AG08395 (cell line): ENCODE results near the gene TXNRD3.
A peak's percentile ranks its signal among the peaks of the same experiment; 100 is the strongest.
"Not testable (repeated sequence)": the region's sequence is repeated elsewhere in the genome, so short reads cannot be mapped to it uniquely, and the experiment has no call there.

Experiments used
- DNase-seq: peaks from one replicate; pipeline ENCODE4 v3.0.0; 2012; ENCODE audit warnings: mixed read lengths, low spot score

The TXNRD3 gene

DNA sequence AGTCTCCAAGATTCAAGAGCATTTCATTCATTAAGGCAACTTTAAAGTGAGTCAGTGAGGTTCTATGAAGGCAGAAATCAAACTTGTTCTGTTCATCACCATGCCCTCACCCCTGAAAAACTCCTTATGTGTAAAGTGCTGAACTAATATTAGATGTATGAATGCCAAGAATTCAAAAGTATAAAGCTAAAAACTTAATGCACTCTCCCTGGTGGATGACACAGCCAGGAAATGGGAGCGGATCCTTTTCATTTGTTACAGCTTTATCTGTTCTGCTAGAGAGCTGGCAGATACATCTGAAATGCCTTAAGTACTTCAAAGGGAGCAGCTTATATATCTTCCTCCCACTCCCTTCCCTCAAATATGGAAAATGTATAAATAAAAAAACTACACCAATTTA lies 8.2 kb downstream of the TXNRD3 start:
- no peak for DNase-seq

DNA sequence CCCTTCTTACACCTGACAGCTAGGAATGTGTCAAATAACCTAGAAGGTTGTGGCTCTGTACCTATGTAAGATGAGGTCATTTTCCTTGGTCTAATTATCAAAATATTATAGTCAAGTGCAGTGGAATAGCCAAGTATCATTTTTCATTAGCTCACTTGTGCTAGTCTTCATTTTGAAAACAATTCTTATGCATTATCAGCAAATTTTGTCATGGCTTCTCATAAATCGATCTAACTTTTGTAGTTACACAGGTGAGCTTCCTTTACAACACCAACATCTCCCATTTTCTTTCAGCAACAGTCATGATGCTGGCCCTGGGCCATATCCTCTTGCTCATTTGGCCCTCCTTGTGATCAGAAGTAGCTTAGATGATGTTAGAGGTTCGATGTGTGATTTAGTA lies 10.3 kb downstream of the TXNRD3 start:
- no peak for DNase-seq

DNA sequence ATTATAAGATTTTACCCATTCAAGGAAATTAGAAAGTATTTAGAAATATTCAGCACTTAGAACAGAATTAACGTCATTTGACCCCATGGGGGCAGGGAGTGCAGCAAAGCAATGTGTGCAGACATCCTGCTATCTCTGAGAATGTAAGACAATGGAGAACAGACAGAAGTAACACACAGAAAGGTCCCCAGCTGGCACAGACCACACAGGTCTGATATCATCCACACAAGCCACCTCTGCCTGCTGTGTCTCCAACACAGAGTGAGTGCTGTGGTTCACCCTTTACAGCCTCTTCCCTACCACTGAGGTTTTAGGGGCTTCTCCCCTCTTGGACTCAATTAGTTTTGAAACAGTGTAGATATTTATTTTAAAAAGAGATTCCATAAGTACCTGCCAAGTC lies 16.1 kb downstream of the TXNRD3 start:
- DNase-seq = no peak

DNA sequence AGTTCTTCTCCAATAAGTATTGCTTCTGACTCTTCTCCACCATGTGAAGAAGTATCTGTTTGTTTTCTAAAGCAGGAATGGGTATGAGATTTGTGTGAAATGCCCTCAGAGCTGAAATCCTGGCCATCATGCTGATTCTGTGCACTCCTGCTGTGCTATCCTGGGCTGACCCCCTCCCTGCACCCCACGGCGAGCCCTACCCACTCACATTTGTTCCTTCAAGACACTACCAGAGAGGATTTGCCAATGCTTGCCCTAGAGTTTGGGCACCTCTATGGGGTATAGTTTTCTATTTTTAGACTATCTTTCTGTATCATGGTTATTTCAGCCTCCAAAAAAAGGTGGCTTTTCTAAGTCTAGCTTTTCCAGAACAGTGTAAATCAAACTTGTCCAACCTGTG lies 18.5 kb downstream of the TXNRD3 start:
- no peak for DNase-seq

DNA sequence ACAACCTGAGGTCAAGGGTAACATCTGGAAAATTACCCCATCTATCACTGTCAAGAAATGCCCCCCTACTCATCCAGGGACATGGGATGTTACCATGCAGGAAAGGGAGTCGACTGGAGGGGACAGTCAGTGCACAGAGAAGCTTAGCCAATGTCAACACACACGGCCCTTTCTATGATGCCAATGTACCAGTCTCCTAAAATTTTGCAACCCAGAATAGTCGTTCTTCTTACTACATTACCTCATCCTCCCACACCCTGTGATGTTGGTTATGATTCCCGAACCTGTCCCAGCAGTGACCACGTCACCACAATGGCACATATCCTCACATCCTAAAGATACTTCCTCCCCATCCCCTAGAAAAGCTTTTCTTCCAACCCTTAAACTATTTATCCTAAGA lies 20.1 kb downstream of the TXNRD3 start:
- no peak for DNase-seq

DNA sequence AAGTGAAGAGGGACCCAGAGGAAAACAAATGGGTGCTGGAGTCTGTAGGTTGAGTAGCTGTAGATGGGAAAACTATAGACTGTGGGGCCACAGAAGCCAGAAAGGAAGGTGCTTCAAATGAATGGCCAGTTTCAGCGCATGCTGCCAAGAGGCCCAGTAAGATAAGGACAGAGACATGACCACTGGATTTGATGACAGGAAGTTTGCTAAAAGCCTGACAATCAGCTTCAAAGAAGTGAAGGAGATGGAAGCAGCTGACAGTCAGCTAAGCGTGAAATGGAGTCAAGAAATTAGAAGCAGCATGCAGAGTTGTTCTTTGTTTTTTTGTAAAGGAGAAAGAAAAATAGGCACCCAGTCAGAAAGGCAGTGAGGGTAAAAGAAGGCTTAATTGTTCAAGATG lies 24.9 kb downstream of the TXNRD3 start:
- DNase-seq = no peak

DNA sequence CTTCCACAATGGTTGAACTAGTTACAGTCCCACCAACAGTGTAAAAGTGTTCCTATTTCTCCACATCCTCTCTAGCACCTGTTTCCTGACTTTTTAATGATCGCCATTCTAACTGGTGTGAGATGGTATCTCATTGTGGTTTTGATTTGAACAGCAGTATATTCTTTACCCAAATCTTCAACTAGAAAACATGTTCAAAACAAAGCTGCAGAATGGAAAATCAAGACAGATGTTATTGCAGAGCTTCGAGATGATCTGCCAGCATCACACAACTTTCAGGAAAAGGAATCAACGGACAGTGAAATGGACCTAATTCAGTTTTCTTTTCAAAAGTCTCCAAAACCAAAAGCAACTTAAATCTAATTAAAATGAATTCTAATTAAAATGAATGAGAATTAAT lies 29.2 kb downstream of the TXNRD3 start:
- DNase-seq = not testable (repeated sequence)

DNA sequence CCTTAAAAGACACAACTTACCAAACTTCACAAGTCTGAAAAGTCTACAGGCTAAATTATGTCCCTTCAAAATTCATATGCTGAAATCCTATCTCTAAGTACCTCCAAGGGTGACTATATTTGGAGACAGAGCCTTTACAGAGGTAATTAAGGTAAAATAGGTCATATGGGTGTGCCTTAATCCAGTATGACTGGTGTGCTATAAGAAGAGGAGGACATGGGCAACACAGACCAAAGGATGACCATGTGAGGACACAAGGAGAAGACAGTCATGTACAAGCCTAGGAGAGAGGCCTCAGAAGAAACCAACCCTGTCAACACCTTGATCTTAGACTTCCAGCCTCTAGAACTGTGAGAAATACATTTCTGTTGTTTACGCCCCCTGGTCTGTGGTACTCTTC lies 32.2 kb downstream of the TXNRD3 start:
- no peak for DNase-seq

DNA sequence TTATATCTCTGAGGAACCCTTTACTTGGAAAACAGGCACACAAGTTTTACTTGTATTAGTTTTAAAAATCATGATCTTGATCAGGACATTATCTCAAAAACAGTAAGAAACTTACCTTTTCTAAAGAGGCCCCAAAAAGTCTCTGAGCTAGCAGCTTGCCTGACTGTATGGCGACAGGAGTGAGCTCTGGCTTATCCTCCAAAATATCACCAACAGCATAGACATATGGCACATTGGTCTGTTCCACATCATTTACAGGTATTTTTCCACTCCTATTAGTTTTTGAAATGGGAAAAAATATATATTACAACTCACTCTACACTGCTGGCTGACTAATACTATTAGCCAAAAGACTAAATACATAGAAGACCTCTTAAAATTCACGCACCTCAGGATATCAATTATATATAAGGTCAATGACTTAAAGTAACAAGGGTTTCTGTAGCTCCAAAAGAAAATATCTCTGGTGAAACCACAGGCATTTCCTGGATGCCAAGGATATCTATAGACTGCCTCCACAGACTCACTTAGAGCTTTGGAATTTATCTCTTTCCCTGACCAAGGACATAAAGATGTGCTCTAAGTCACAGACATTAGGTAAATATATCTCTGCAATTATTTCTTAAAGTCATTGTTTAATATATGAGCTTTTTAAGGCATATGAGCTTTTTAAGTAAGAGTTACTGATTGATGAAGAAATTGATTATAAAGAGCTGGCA lies 33.1 kb downstream of the TXNRD3 start:
- peak; percentile 38 for DNase-seq

DNA sequence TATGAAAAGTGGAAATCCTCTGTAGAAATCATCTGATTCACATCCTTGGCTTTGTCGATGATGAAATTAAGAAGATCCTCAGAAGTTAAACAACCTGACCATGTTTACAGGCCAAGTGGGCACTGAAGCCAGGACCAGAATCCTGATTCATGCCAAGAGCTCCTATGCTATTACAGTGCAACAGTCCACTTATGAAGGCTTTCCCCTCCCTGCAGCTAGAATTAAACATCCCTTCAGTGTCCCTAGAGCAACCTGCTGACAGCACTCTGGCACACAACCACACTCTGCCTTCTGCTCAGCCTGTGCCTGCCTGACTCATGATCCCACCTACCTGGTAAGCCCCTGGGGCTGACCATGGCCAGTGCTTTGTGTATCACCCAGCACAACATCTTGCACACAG lies 33.8 kb downstream of the TXNRD3 start:
- peak; percentile 36 for DNase-seq

DNA sequence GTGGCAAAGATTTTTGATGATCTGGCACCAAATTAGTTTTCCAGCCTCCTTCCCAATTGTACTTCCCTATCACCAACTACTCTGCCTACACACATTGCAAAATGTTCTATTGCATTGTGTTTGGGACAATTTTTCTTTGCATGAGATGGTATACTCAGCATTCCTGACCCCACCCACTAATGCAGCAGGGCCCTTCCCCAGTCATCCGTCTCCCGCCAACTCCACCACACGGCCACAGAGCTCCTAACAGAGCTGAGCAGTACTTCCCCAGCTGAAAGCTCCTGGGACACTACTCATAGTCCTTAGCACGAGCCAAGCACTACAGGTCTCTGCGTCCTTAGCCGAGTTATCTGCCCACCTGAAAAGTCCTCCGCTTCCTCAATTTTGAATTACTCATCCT lies 34.2 kb downstream of the TXNRD3 start:
- no peak for DNase-seq

DNA sequence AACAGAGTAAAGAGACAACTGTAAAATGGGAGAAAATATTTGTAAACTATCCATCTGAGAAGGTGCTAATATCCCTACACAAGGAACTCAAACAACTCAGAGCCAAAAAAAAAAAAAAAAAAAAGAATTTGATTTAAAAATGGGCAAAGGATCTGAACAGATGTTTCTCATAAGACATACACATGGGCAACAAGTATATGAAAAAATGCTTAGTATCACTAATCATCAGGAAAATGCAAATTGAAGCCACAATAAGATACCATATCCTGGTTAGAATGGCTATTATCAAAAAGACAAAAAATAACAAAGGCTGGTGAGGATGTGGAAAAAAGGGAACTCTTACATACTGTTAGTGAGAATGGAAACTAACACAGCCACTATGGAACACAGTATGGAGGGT lies 36.2 kb downstream of the TXNRD3 start:
- no peak for DNase-seq

DNA sequence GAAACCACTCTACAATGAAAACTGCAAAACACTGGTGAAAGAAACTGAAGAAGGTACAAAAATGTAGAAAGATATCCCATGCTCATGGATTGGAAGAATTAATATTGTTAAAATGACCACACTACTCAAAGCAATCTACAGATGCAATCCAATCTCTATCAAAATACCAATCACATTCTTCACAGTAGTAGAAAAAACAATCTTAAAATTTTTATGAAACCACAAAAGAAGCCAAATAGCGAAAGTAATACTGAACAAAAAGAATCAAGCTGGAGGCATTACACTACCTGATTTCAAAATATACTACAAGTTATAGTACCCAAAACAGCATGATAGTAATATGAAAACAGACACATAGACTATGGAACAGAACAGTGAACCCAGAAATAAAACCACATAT lies 36.9 kb downstream of the TXNRD3 start:
- no peak for DNase-seq

DNA sequence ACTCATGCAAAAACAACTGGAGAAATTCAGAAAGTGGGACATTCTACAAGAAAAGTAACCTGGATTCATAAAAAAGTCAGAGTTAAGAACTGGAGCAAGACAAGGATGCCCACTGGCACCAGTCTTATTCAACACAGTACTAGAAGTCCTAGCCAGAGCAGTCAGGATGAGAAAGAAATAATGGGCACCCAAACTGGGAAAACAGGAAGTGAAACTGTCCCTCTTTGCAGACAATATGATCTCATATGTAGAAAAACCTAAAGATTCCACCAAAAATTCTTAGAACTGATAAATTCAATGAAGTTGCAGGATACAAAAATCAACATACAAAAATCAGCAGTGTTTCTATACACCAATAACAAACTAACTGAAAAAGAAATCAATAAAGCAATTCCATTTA lies 37.4 kb downstream of the TXNRD3 start:
- no peak for DNase-seq

DNA sequence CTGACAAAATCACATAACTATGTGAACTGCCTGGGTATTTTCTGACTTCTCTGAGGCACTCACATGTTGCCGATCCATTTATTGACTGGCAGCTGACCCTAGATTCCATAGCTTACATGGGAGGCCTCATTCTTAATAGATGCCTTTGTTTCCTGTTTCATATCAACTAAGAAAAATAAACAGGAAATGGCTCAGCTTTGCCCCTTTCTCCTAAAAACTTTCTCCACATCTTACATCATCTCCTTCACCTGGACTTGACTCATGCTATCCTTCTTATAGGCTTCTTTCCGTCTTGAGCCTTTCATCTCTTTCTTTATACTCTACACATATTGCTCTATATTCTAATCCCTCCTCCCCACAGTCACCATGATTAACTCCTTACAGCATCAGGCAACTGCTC lies 38.0 kb downstream of the TXNRD3 start:
- DNase-seq = no peak

DNA sequence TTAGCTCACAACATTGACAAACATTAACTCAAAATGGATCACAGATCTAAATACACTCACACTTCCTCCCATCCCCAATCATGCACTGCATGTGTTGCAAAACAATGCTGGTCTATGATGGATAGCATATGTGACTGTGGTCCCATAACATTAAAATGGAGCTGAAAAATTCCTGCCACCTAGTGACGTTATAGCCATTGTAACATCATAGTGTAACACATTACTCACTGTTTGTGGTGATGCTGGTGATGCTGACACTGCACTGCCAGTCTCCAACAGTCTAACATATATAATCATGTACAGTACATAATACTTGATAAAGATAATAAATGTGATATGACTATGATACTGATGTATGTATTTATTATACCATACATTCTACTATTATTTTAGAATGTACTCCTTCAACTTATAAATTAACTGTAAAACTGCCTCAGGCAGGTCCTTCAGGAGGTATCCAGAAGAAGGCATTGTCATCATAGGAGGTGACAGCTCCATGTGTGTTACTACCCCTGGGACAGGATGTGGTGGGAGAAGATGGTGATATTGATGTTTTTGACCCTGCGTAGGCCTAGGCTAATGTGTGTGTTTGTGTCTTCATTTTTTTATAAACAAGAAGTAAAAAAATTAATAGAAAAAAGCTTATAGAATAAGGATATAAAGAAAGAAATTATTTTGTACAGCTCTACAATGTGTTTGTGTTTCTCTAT lies 41.3 kb downstream of the TXNRD3 start:
- no peak for DNase-seq

DNA sequence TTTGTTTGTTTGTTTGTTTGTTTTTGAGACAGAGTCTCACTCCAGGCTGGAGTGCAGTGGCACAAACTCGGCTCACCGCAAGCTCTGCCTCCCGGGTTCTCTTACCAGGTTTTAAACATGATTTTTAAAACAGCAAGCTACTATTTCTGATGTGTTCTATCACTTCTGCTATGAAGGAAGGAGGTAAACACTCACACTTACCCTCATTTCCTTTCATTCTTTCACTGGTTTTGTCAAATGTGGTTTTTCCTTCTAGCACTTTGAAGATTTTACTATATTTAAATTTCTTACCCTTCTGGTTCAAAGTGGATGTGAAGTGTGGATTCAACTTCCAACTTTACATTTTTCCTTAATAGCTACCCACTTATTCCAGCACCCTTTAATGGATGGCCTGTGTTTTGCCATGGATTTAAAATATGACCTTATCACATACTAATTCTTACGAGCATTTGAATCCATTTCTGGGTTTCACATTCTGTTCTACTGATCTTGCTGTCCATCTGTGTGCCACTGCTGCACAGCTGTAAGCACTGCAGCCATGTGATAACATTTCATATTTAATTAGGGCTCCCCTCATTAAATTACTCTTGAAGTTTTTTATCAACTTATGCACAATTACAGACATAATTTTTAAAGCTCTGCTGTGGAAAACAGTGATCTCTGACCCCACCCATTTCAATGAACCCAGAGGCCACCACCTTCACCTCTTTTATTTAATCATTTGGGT lies 42.3 kb downstream of the TXNRD3 start:
- DNase-seq = no peak

DNA sequence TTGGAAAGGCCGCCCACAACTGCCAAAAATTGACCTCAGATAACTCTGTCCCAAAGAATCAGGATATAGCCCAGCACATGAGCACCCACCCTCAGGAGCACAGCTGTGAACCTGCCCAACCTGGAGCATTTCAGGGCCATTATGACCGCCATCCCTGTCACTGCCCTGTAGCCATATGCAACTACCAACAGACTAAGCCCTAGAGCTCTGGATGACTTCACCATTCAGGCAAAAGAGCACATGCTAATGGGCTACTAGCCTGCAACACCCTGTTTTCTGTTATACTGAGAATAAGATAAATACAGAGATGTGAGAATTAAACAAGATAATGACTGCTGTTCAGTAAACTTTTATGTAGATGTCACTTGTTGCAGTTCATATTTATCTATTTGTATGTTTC lies 45.0 kb downstream of the TXNRD3 start:
- no peak for DNase-seq

DNA sequence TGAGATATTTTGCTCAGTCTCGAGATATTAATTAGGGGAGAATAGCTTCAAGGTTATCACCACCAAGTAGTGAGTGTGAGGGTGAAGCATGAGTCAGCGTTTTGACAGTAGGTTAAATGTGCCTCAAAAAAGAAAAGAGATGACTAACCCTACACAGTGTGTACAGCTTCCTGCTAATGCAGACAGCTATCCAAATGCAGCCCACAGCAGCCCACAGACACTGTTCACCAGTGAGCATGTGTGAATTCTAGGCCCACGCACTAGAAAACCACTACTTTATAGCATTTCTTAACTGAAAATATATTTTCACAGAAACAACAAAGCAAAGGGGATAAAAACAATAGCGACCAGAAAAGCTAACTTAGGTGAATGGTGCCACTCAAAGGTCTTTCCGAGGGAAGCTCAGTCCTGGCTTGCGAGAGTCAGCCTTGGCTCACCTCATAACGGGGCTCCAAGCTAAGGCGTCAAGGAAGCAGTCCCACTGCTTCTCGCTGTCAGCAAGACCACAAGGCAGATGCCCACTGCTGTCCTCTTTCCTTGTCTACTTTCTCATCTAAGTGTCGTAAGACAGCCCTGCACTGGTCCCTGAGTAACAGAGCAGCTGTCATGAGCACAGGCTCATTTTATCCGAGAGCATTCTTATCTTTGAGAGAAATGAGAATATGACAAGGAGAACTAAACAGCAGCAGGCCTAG lies 47.6 kb downstream of the TXNRD3 start:
- DNase-seq = peak; percentile 44

DNA sequence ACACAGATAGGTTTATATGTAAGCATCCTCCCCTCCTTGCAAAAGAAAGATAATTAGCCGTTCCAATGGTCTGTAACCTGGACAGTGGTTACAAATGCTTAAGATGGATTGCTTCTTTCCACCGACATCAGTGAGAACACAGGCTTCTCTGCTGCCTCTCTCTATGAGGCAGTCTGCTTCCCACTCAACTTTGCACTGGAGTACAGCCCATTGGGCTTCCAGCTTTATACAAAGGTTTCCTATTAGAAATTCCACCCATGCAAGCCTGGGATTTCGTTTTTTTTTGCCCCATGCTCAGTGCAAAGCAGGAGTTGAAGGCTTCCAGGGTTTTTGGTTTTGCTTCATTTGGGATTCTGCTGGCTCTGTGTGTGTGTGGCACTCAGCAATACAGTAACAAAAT lies 48.9 kb downstream of the TXNRD3 start:
- DNase-seq = no peak

DNA sequence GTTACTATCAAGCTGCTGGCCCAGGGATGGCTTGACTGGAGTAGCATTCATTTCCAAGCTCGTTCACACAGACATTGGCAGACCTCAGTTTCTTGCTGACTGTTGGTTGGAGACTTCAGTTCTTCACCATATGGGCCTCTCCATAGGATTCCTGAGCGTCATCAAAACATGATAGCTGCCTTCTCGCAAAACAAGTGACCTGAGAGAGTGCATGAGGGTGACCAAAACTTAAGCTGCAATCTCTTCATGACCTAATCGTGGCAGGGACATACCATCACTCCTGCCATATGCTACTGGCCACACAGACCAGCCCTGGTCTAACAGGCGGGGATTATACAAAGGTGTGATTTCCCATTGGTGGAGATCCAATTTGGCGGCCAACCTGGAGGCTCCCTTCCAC lies 50.2 kb downstream of the TXNRD3 start:
- no peak for DNase-seq

DNA sequence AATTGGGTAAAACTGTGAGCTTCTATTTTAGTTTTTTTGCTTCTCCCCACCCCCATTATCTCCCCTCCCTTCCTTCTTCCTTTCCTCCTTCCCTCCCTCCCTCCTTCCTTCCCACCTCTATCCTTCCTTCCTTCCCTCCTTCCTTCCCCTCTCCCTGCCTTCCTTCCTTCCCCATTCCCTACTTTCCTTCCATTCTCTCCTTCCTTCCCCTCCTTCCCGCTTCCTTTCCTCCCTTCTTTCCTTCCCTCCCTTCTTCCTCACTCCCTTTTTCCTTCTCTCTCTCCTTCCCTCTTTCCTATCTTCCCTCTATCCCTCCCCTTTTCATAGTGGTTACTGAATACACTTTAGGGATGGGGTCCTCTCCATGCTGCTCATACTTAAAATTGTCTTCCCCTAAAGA lies 55.8 kb downstream of the TXNRD3 start:
- no peak for DNase-seq

DNA sequence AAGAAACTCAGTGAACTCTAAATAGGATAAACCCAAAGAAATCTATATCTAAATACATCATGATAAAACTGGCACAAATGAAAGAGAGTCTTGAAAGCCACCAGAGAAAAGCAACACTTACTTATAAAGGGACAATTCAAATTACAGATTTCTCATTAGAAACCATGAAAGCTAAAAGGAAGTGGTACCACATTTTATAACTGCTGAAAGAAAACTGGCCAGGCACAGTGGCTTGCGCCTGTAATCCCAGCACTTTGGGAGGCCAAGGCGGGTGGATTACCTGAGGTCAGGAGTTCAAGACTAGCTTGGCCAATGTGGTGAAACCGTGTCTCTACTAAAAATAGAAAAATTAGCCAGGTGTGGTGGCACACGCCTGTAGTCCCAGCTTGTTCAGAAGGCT lies 59.4 kb downstream of the TXNRD3 start:
- DNase-seq = not testable (repeated sequence)
